ENCODE measurements around the gene TUBG1.

Gene TUBG1

DNA sequence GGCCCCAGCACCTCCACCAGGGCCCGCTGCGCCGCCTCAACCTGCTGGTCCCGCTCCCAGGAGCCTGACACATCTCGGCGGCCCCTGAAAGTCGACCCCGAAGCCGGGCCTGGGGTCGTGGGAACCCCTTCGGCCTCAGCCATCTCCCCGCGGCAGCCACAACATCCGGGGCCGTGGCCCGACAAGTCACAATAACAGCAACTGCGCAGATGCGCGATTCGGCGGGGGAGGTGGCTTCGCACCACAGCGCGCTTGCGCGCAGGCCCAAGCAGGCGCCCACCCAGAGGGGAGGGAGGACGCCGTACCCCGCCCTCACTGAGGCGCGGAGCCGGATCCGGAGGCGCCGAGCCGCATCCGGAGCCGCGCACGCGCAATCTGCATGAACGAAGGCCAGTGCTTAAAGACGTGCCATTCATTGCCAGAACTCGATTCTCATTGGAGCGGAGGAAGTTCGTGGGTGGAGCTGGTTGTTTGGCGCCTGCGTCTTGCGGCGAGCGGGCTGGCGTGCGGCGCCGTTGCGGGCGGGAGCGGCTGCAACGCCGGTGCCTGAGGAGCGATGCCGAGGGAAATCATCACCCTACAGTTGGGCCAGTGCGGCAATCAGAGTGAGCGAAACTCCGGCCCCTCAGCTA is at the start of gene TUBG1, which contains the start of gene RETREG3:
Gene TUBG1, plus strand, starts transcription at position 502 of the 632 bp plus-strand sequence. Its CDS starts 55 bp downstream, at position 557.
Gene RETREG3, minus strand, starts transcription at position 193 of the 632 bp plus-strand sequence. Its CDS starts 50 bp downstream, at position 143.
- peak; percentile 99 for DNase-seq

DNA sequence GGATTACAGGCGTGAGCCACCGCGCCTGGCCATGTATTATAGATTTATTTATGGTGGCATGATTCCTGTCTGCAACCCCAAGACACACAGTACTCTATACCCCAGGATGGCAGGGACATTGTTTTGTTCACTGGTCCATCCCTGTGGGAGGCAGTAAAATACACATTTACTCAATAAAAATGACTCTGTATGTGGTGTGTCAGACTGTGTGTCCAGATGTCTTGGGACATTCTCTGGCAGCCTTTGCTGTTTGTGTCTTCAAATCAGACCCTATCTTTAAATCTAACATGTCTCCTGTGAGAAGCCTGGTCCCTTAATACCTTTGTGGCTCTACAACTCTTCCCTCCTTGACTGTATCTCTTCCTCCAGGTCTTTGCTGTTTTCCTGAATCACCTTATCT is 49.2 kb upstream of the TUBG1 start:
- peak in 1 of 2 donors; percentile 32 for DNase-seq

DNA sequence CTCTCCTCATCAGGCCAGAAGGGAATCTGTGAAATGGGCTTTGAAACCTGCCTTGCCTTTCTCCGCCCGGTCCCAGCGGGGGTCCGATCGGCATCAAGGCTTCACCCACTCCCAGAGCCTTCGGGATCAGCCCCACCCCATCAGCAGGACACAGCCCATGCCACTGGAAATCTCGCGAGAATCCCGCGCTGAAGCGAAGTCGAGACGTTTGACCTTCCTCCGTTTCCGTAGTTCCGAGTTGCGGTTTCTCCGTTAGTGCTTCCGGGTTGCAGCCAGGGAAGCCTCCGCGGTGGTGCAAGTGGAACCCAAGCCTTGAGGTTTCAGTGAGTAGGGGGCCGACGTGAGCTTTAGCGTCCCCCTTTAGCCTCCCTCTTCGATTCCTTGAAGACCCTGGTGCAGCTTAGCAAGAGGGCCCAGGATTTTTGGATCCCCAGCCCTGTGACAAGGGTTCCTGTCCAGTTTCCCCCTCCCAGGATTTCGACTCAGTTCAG is 47.5 kb upstream of the TUBG1 start, which contains the start of gene COASY:
Gene COASY, plus strand, starts transcription at position 252 of the 491 bp plus-strand sequence. CDS start 475 bp downstream, outside the sequence.
- peak; percentile 96 to 99 for DNase-seq

DNA sequence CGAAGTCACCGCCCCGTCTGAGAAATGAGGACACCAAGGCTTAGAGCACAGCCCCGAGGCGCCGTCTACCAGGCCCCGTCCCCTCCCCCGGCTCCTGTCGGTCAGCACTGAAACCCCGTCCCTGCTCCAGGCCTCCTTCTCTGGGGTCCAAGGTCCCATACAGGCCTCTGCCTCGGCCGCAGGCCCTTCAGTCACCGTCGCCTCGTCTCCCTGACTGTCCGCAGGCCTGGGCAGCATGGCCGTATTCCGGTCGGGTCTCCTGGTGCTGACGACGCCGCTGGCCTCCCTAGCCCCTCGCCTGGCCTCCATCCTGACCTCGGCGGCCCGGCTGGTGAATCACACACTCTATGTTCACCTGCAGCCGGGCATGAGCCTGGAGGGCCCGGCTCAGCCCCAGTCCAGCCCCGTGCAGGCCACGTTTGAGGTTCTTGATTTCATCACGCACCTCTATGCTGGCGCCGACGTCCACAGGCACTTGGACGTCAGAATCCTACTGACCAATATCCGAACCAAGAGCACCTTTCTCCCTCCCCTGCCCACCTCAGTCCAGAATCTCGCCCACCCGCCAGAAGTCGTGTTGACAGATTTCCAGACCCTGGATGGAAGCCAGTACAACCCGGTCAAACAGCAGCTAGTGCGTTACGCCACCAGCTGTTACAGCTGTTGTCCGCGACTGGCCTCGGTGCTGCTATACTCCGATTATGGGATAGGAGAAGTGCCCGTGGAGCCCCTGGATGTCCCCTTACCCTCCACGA is 46.9 kb upstream of the TUBG1 start:
- DNase-seq = peak in 1 of 2 donors; percentile 29

- DNase-seq = no peak
Measured at GRCh38 chr17:42563143-42563509, 46.4 kb upstream of the TUBG1 start.

- DNase-seq = no peak
Measured at GRCh38 chr17:42563543-42563942, 45.9 kb upstream of the TUBG1 start.

- no peak for DNase-seq
Measured at GRCh38 chr17:42563950-42564349, 45.5 kb upstream of the TUBG1 start.

DNA sequence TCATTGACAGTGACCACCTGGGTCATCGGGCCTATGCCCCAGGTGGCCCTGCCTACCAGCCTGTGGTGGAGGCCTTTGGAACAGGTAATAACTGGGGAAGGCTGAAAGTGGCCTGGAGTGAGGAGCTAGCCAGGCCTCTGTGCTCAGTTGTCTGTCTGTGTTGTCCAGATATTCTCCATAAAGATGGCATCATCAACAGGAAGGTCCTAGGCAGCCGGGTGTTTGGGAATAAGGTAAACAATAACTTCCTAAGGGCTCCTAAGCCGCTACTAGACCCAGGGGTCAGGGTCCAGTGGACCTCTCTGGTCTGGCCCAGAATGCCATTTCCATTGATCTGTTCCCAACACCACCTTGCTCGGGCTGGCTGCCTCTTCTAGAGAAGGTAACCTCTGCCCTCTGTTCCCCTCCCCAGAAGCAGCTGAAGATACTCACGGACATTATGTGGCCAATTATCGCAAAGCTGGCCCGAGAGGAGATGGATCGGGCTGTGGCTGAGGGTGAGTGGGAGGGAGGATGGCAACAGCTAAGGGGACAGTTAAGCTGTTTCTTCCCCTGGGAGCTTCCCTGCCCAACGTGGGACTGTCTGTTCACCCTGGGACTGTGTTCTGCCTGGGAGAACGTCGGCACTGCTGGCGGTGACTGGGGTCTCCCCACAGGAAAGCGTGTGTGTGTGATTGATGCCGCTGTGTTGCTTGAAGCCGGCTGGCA is 44.5 kb upstream of the TUBG1 start:
- DNase-seq = no peak

DNA sequence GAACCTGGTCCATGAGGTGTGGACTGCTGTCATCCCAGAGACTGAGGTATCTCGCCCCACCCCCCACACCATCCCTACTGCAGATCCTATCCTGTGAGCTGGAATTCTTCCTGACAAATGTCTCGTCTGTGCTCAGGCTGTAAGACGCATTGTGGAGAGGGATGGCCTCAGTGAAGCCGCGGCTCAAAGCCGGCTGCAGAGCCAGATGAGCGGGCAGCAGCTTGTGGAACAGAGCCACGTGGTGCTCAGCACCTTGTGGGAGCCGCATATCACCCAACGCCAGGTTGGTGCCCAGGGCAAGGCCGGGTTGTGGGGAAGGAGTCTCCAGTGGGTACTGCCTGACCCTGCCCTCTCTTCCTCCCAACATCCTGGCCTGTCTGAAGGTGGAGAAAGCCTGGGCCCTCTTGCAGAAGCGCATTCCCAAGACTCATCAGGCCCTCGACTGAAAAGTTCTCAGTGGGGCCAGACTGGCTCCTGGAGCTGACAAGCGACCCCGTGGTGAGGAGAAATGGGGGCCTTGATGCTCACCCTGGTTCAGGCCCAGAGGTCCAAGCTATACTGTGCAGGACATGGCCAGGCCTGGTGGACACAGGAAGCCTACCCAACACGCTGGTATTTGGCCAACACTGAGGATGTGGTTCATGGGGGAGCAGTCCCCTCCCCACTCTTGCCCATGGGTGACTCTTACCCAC is 43.8 kb upstream of the TUBG1 start:
- DNase-seq = no peak

GRCh38 chr17:42566215-42566882 is 43.1 kb upstream of the TUBG1 start:
- DNase-seq = no peak

DNA sequence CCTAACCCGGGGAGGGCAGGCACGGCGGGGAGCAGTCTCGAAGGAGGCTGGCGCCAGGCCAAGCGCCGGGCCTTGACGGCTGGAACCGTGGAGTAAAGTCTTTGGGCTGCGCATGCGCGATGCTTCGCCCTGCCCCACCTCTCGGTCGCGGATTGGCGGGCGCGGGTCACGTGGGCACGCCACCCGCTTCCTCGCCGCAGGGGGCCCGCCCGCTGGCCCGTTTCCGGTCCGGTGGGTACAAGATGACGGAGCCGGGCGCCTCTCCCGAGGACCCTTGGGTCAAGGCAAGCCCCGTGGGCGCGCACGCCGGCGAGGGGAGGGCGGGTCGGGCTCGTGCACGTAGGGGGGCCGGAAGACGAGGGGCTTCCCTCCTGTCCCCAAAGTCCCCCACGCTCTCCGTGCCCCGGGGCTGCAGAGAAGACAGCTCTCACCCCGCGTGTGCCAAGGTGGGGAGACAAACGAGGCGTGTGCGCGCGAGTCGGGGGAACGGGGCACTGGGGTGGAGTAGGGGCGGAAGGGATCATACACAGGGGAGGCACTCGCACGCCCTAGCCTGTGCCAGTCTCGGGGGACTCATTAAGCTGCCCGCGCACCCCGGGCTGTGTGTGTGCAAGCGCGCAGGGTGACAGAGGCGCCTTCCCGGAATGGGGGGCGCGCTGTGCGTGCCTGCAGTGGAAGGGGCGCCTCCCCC is 42.5 kb upstream of the TUBG1 start, which contains the start of gene MLX:
Gene MLX, plus strand, starts transcription at position 218 of the 691 bp plus-strand sequence. Its CDS starts 25 bp downstream, at position 243.
- DNase-seq = peak; percentile 87 to 96

DNA sequence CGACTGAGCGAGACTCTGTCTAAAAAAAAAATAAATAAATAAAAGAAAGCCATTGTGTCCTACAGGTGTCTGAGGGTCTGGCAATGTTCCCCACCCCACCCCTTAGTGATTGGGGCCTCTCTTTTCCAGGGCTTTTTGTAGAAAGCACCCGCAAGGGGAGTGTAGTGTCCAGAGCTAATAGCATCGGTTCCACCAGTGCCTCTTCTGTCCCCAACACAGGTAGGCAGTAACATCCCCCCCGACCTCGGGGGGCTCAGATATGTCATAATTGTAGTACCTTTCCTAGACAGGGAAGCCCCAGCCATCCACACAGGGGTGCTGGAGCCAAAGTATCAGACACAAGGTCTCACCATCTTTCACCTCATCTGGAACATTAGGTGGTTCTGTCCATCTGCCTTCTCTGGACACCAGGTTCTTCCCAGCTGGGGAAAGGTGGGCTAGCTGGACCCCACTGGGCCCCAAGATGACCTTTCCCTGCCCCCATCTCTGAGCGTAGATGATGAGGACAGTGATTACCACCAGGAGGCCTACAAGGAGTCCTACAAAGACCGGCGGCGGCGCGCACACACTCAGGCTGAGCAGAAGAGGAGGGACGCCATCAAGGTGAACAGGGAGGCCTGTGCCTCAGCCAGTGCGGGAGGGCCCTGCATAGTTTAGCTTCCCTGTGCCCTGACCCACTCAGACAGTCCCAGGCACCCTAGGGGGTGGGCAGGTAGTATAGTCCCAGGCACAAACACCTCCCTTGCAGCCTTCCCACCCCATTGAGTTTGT is 41.0 kb upstream of the TUBG1 start:
- DNase-seq = no peak

DNA sequence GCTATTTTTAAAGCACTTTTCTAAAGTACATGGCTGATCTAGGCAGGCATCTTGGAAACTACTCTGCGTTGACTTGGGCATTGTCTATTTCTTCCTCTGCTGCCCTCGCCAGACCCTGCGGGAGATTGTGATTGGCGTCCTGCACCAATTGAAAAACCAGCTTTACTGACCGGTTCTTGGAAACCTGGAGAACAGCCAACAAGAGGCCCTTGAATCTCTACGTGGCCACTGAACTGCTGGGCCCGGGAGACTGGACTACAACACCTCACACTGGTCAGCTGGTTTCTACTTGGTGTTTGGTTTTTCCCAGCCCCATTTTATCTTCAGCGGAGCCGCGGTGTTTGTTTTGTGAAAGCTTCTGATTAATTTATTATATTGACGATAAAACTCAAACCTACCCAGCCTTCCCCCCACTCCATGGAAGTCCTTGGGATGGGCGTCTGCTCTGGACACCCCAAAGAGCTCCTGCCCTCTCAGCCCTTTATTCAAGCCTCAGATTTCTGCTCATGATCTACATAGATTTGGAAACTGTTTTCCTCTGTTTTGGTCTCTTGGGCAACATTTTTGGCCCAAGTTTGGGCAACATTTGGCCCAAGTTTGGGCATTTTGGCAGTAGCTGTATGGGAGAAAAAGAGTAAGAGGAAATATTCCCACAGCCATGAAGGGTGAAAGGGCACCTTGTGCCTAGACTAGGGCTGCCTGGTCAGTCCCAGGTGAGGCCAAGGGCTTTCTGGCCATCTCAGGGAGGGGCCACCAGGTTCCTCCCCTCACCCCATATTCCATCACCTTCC is 37.9 kb upstream of the TUBG1 start:
- no peak for DNase-seq

DNA sequence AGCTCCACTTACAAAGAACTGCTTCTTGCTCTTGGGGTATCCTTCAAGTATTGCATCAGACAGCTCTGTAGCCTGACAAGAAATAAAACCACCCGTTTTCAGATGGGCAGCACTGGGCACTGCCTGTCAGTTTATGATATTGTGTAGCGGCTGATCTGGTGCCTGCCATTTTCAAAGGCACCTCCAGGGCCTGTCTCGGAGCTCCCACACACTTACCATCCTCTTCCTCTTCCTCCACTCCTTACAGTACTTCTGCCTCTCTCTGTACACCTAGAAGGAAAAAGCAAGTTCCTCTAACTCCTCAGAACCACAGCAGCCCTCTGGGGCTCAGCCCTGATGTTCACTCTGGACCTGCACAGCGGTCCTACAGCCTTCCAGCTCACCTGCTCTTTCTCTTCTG is 36.4 kb upstream of the TUBG1 start:
- no peak for DNase-seq

GRCh38 chr17:42574463-42574862 is 35.0 kb upstream of the TUBG1 start:
- DNase-seq = no peak

GRCh38 chr17:42577140-42577531 is 32.3 kb upstream of the TUBG1 start:
- no peak for DNase-seq

- peak; percentile 97 to 98 for DNase-seq
Measured at GRCh38 chr17:42577532-42578281, 31.8 kb upstream of the TUBG1 start, which contains the start of gene PSMC3IP. PSMC3IP (minus strand) TSS chr17:42577729; CDS start chr17:42577686, 43 bp downstream.

GRCh38 chr17:42578282-42578869 is 31.1 kb upstream of the TUBG1 start:
- DNase-seq = peak; percentile 55 to 81

Measured in inflammatory macrophage treated with lipopolysaccharide for 1 hour (primary cell).